Hepatocyte (in vitro differentiated cells): Measurements from ENCODE around the gene UBXN2A.

Experiments used
- CTCF ChIP-seq: fragments of 200-600 bp; sonication (generic); IDR thresholded peaks from 2 replicates; pipeline ENCODE4 v1.5.1; 2016; ENCODE audit warnings: antibody characterized with exemption, mild to moderate bottlenecking; ENCODE audit not compliant: poor library complexity
- EZH2 ChIP-seq: fragments of 200-600 bp; sonication (generic); IDR thresholded peaks from 2 replicates; pipeline ENCODE4 v1.6.1; 2016; ENCODE audit warnings: antibody characterized with exemption, mild to moderate bottlenecking, borderline replicate concordance
- EZH2phosphoT487 ChIP-seq: fragments of 200-600 bp; sonication (generic); IDR thresholded peaks from one replicate; pipeline ENCODE4 v1.6.1; 2018; ENCODE audit warnings: antibody characterized with exemption, mild to moderate bottlenecking, low read depth, moderate library complexity; ENCODE audit not compliant: unreplicated experiment, severe bottlenecking

- TF ChIP-seq CTCF, result no peak
- TF ChIP-seq EZH2, result no peak
- TF ChIP-seq EZH2phosphoT487, result no peak
Observed at GRCh38 chr2:24051833-24052232, 111.6 kb downstream of the UBXN2A start.
